HG03159 (cell line): ENCODE measurements around the gene ERICH3.

ENCODE experiments used
- ATAC-seq: cut with Tn5 transposase; IDR thresholded peaks from one replicate; pipeline ENCODE4 v1.9.1; 2021; ENCODE audit warnings: mild to moderate bottlenecking, moderate library complexity; ENCODE audit not compliant: unreplicated experiment

ERICH3 gene

DNA sequence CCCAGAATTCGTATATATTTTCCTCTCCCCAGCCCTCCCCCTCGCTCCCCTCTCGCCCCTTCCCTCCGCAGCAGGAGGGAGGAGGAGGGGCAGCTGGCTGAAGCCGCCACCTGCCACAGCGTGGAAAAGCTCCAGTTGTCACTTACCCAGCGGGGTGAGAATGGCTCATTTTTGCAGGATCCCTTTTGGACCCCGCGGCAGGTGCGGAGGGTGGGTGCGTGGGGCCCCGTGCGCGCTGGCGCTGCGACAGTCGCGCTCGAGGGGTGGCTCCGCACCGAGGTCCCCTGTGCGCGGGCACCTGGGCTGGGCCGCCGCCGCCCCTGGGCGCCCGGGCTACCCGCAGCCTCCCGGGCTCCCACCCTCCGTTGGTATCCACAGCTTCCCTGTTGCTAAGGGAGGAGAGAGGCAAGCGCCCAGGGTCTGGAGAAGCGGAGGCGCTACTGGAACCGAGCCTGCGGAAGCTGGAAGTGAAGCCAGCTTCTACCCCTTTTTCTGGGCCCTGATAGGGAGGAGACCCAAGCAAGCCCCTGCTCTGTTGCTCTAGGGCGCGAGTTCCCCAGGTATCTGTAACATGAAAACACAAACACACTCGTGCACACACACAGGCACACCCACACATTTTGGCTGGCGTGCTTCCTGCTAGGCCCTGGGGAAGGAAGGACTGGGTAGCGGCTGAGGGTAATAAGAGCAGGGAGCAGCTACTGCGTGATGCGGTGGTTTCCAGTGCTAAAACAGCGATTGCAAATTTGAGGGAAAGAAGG, at the start of gene ERICH3:
Gene ERICH3, minus strand, starts transcription at position 442 of the 761 bp plus-strand sequence. Its CDS starts 273 bp downstream, at position 169.
- no peak for ATAC-seq

- no peak for ATAC-seq
Measured at GRCh38 chr1:74717626-74718025, 44.0 kb upstream of the ERICH3 start.

- no peak for ATAC-seq
Measured at GRCh38 chr1:74716822-74717221, 43.2 kb upstream of the ERICH3 start.

DNA sequence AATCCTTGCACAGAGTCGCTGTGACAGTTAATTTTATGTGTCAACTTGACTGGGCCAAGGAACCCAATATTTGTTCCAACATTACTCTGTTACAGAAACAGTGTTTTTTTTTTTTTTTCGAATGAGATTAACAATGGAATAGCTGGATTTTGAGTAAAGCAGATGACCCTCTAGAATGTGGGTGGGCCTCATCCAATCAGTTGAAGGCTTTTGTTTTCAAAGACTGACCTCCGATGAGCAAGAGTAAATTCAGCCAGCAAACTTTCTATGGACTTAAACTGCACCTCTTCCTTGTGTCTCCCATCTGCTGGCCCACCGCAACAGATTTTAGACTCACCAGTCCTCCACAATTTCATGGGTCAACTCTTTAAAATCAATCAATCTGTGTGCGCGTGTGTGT, 42.2 kb upstream of the ERICH3 start:
- no peak for ATAC-seq

DNA sequence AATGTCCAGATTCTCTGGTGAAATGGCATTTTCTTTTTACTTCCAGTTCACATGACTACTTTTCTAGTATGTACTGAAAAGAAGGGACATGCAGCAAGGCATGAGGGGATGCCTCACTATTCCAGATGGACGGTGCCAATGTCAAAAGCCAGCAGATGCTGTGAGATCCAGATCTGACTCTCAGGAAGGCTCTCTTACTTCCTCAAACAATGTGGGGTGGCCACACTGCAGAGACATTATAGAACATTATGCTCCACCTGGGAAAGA, 41.6 kb upstream of the ERICH3 start:
- ATAC-seq, result no peak

GRCh38 chr1:74714429-74715235, 41.0 kb upstream of the ERICH3 start:
- peak; percentile 61 for ATAC-seq

- ATAC-seq, result no peak
Measured at GRCh38 chr1:74713849-74714248, 40.3 kb upstream of the ERICH3 start.

GRCh38 chr1:74712881-74713280, 39.3 kb upstream of the ERICH3 start:
- no peak for ATAC-seq

DNA sequence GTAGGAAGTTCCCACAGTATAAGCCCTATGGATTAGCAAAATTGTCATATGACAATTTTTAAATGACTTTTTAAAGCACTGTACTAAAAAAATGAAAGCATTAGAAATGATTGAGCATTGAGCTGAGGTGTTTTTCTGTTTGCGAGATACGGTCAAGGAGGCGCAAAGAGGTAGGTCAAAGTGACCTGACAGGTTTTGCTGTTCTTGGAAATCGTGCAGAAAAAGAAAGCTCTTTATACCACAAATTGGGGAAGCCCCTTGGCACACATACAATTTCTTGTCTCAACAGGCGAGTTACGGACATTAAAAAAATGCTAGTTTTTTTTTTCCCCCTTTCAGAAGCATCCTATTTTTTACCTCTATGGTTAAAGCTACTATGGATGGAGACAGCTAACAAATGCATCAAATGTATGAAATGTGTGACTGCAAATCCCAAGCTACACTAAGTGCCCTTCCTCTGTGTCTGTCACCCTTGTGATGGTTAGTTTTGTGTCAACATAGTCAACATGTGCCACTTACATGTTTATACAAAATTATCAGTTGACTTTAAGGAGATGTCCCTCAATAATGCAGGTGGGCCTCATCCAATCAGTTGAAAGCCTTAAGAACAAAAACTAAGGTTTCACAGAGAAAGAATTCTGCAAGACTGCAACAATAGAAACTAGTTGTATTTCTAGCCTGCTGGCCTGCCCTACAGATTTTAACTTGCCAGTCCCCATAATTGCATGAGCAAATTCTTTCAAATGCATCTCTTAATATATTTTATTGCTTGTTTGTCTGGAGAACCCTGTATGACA, 30.0 kb upstream of the ERICH3 start:
- no peak for ATAC-seq

- no peak for ATAC-seq
Measured at GRCh38 chr1:74699331-74699730, 25.7 kb upstream of the ERICH3 start.

DNA sequence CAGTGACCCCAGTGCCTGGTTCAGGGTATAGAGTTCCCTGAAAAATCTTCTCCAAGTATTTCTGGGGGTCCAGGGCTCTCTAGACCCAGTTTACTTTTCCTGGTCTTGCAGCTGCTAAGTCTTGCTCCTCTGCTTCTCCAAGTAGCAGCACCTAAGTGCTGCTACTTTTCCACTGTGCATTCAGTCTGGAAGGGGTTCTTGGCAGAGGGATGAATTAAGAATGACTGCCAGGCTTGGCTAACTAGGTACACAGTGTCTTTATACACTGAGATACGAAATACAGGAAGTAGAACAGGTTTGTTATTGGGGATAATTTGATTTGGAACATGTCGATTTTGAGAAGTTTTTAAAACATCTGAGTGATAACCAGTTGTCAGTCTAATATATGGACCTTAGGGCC, 24.2 kb upstream of the ERICH3 start:
- ATAC-seq, result no peak

DNA sequence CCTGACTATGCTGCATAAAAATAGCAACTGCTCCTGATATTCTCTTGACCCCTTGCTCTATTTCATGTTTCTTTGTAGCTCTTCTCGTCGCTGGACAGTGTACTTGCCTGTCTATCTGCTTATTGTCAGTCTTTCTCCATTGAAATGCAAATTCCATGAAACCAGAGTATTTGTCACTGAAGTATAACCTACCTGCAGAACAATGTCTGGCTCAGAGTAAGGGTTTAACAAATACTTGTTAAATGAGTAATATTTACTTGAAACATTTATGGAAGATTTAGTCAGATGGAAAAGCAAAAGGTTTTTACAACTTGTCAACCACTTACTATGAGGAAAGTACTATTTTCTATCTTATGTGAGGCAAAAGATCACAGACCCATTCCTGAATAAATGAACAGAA, 19.9 kb upstream of the ERICH3 start:
- ATAC-seq, result no peak

- ATAC-seq, result no peak
Measured at GRCh38 chr1:74690909-74691308, 17.3 kb upstream of the ERICH3 start.

GRCh38 chr1:74690364-74690696, 16.7 kb upstream of the ERICH3 start:
- ATAC-seq, result no peak

GRCh38 chr1:74689621-74690363, 16.2 kb upstream of the ERICH3 start:
- no peak for ATAC-seq

- ATAC-seq, result no peak
Measured at GRCh38 chr1:74686928-74687327, 13.3 kb upstream of the ERICH3 start.

GRCh38 chr1:74684301-74684700, 10.7 kb upstream of the ERICH3 start:
- ATAC-seq, result no peak

DNA sequence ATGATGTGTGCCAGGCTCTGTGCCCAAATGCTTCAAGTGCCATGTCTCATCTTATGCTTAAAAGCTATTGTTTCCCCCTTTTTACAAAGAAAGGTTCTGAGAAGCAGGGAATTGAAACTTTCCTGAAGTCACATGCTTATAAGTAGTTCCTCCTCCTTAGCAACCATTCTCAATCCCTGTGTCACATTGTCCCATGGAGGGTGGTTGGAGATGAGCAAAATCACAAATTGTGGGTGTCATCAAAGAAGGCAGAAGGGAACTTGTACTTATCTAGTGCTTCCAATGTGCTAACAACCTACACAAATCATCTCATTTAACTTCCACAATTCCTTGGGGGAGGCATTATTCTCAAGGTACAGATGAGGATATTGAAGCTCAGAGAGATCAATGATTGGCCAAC, 10.1 kb upstream of the ERICH3 start:
- ATAC-seq, result no peak

- no peak for ATAC-seq
Measured at GRCh38 chr1:74681851-74682250, 8.3 kb upstream of the ERICH3 start.

- ATAC-seq, result peak; percentile 83
Measured at GRCh38 chr1:74681449-74681848, 7.9 kb upstream of the ERICH3 start.

GRCh38 chr1:74681001-74681400, 7.4 kb upstream of the ERICH3 start:
- peak; percentile 36 for ATAC-seq
